GM19372 (cell line): Measurements from ENCODE around the gene MAD1L1.

Experiments used
- ATAC-seq: cut with Tn5 transposase; IDR thresholded peaks from one replicate; pipeline ENCODE4 v1.9.1; 2021; ENCODE audit warnings: mild to moderate bottlenecking, low read depth, moderate library complexity; ENCODE audit not compliant: unreplicated experiment

MAD1L1 gene

DNA sequence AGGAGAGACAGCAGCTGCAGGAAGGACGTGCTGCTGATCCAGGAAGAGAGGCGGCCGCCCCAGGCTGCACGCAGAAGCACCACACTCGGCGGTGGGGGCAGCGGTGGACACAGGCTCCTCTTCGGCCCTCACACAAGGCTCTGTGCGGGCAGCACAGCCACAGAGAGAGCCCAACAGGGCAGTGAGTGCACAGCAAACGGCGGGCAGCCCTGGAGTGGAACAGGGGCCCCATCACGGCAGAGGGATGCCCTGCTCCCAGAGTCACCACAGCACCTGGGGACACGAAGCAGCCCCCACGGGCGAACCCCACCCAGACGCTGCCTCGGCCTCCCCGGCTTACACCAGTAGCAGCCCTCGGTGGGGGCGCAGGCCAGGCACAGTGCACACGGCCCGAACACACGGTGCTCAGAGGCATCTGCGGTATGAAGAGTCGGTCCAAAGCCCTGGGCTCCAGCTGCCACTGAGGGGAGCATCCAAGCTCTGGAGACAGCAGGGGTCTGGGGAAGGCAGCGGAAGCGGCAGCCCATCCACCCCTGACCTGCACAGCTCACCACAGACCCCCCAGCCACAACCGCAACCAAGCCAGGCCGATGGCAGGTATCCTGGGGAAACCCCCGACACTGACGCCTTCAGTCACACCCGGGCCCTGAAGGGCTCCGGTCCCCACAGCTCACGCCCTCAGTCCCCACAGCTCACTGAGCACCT is 26.1 kb upstream of the MAD1L1 start:
- ATAC-seq = peak; percentile 76

DNA sequence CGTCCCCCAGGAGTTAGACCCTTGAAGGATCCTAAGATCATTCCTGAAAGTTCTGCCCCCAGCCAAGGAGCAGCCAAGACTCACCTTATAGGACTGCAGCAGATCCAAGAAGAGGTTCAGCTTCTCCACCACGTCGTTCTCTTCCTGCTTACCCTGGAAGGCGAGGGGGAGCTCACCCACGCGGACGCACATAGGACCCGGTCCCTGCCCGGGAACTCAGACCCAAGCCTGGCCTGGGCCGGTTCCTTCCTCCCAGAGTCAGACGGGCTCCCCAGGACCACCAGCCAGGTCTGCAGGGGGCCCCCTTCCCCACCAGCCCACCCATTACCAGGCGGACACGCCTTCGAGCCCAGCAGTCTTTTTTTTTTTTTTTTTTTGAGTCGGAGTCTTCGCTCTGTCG is 24.9 kb upstream of the MAD1L1 start:
- ATAC-seq = no peak

DNA sequence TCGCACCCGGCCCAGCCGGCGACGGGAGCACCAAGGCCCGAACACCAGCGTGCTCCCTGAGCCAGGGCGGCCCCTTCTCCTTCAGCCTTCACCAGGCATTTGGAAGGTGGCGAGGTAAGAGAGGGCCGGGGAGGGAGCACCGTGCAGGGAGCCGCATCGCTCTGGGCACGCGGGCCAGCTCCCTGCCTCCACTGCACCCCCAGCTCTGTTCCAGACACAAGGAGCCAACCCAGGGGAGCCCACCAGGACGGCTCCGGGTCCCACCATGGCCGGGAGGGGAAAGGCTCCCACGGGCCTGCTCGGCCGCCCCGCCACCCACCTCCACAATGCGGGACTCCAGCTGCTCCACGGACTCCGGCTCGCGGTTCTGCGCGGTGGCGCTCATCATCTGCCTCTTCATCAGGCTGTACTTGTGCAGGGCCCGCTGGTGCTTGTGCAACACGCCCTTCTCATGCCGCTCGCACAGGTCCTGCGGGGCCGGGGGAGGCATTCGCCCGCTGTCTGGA is 24.4 kb upstream of the MAD1L1 start:
- no peak for ATAC-seq

DNA sequence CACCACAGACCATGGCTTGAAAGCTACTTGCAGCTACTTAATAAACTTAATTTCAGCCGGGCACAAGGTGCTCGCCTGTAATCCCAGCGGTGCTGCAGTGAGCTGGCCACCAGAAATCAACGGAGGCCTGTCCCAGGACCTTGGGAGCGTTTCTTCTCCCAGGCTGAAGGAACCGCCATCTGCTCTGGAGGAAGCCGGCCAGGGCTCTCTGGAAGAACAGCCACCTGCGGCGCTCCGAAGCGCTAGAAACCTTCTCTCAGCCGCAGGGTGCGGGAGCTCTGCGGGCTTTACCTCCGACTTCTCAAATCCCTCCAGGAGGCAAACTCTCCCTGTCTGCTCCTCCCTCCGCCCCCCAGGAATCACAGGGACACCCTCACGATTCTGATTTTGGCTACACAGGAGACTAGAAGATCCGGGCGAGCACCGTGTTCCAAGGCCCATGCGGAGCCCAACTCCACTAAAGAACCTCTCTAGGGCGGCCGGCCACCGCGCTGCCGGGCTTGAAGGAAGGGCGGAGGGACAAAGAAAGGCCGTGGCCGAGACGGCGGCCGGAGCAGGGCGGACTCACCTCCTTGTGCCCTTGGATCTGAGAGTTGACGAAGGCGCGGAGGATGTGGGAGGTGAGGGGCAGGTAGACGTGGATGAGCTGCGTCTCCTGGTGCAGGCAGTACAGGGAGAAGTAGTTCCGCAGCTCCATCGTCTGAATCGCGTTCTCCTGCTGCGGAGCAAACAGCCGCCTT is 23.7 kb upstream of the MAD1L1 start:
- ATAC-seq = no peak

DNA sequence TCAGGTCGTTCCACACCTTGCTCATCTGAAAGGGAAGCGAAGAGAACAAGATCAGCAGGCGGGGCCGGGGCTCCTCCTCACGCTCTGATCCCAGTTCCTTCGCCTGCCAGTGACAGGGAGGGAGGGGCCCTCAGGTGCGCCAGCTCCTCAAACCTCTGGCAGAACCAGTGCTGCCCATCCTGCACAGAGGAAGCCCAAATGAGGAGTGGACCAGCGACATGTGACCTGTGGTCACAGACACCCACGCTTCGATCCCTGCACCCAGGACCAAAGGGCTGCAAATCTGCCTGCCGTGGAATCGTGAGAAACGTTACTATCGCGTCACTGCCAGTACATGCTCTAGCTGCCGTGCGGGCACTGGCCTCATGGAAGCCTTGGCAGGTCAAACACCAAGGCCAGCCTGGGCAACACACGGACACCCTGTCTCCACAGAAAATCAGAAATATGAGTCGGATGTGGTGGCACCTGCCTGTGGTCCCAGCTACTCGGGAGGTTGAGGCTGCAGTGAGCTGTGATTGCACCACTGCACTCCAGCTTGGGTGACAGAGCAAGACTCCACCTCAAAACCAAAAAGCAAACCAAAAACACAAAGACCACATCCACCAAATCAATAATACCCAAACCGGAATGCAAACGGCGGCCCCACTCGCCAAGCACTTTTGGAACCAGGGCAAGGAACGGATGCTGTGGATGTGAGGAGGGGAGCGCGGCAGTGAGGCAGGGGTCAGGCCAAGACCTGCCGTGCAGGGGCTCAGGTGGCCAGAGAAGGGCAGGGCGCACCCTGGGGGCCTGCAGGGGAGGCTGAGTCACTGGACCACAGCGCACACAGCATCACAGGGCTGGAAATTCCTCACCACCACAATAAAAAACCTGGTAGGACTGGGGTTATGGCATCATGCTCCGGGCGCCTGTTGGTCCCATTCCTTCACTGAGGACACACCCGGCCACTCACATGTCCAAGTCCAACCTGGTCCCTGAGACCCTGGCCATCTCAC is 22.7 kb upstream of the MAD1L1 start:
- ATAC-seq = no peak

DNA sequence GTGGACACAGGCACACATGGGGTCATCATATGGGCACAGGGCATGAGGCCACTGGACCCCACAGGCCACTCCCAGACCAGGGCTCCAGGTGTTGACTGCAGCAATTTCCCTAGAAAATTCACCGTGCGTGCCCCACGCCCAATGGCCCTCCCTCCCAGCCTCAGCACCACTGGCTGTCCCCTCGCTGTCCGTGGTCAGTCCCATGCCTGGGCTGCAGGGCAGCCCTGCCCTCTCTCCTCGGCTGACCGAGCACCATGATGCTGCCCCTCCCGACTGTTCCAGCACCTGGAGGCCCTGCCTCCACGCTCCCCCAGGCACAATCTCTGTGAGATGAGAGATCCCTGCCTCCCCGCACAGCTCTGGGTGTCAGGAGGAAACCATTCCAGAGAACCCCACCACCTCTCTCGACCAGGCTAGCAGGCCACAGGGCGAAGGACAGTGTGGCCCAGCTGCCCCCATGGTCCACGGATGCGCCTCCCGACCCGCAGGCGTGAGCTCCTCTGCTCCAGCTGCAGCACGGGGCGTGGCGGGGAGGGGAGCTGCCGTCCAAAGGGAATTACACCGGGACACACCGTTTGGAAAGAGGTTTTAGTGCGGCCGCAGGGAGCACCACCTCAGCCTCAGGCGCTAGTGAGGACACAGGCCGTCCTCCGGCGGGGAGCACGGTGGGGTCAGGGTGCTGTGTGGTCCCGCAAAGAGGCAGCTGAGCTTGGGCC is 21.8 kb upstream of the MAD1L1 start:
- no peak for ATAC-seq

DNA sequence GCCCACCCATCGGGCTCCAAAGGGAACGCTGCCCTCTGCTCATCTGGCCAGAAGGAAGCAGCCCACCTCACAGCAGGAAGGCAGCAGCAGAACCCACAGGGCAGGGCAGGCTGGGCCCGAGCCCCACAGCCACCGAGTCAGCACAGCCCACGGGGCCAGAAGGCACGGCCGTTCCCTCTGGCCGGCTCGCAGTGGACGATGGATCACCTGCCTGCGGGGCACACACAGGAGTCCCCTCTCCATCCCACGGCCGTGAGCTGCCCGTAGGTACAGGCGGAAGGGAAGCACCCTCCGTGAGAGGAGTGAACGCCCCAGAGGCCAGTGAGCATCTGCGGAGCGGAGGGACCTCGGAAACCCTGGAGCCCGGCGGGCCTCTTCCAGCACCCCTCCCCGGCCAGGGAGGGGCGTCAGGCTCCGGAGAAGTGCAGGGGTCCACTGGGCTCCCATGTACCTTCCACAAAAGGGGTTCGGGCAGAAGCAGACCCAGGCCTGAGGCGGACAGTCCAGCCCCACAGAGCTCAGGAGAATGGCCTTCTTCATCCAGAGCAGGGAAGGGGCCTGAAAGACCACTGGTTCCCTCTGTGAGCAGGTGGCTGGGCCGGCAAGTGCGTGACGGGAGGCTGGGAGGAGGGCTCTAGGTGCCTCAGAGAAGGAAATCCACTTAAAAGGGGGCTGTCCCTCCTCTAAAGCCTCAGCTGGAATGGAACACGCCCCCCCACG is 20.9 kb upstream of the MAD1L1 start:
- no peak for ATAC-seq

DNA sequence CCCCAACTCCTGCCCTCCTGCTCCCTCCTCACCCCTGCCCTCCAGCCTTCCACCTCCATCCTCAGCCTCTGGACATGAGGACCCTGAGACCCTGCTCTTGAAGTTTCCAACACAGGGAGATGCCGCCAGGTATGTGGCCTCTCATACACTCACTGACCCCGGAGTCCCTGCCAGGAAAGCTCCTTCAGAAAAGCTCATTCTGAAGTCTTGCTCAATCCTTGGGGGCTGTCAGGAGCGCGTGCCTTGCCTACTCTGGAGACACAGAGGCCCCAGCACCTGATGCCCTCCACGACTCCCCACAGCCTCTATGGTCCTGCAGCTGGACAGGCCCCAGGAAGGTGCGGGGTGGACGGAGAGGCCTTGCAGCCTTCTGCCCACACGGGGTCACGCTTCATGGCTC is 20.3 kb upstream of the MAD1L1 start:
- ATAC-seq = no peak

DNA sequence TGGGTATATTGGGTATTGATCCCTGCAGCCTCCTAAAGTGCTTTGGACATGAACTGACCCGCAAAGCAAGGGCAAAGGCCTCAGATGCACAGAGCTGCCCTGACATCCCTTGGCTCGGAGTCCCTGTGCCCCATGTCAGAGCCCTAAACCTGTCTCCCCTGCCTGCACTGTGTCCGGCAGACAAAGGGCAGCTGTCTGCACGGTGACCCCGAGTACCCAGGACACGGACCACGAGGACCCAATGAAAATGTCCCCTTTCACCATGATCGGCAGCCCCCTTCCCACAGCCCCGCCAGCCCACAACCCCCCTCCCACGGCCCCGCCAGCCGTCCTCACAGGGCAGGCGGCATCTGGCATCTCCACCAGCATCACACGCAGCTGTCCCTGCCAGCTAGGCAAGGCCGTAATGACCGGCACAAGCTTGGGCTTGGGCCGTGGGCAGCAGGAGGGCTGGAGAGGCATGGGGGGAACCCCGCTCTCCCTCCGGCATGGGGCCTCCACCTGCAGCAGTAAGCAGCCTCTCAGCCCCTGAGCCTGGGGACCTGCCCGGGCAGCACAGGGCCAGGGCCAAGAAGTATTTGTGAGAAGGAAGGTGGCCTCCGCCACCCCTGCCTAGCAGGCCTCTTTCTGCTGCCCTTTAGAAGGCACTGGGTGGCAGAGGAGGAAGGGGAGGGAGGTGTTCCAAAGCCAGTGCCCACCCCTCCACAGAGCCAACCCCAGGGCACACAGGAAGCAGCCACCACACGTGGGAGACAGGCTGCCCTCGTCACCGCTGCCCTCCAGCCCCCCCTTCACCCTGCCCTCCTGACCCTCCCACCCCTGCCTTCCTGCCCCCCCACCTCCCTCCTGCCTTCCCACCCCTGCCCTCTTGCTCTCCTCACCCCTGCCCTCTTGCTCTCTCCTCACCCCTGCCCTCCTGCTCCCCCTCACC is 19.4 kb upstream of the MAD1L1 start:
- no peak for ATAC-seq

DNA sequence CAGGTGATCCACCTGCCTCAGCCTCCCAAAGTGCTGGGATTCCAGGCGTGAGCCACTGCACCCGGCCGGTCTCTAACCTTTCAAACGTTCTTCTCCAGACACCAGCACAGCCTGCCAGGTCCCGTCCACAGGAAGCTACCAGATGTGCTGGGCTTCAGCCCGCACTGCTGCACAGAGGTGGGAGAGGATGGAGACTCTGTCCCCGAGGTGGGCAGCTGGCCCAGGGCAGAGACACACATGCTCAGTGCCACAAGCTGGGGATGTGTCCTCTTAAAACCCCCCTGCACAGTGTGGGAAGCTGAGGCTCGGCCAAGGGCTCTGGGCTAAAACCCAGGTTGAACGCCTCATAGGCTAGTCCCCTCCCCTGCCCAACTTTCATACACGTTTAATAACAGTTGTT is 18.6 kb upstream of the MAD1L1 start:
- no peak for ATAC-seq

DNA sequence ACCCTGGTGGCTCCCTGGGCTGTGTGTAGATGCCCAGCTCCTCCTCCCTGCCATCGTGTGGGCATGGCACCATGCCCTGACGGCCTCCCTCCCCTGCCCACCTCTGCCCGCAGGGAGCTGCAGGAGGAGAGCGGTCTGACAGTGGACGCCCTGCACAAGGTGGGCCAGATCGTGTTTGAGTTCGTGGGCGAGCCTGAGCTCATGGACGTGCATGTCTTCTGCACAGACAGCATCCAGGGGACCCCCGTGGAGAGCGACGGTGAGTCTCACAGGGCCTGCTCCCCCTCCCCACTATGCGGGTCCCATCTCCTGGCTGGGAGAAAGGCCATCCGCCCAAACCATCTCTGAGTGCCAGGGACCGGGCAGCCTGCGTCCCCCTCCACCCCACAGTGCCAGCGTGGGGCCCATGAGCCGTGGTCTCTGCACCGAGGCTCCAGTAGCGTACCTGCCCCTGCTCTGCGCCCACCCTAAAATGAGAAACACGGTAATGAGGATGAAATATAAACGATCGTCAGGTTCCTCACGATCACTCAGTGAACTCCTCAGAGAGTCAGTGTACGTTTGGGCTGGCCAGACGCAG is 17.1 kb upstream of the MAD1L1 start:
- no peak for ATAC-seq

DNA sequence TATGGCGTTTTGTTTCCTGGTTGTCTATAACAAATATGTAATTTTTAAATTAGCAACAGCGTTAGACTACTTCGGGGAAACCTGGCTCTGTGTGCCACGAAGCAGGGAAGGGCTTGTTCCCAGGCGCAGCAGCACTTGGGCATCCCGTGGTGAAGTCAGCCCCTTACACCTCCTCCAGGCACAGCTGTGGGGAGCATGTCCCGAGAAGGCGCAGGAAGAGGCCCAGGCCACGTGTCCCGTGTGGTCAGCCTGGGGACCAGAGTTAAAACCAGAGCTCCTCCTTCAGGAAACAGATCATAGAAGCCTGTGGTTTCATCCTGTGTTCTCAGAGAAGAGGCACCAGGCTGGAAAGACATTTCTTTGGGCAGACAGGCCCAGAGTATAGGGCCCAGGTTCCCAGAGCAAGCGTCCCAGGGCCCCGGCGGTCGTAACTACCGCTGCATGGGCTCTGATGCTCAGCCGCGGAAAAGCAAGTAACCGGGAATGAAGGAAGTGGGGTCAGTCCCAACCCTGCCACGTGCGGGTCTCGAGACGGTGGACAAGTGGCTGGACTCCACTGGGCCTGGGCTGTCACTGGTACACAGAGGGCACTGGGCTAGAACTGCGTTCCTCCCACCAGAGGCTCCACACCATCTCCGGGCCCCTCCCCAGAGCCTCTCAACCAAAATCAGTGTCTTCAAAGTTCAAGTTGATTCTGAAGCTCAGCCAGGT is 16.4 kb upstream of the MAD1L1 start:
- no peak for ATAC-seq

DNA sequence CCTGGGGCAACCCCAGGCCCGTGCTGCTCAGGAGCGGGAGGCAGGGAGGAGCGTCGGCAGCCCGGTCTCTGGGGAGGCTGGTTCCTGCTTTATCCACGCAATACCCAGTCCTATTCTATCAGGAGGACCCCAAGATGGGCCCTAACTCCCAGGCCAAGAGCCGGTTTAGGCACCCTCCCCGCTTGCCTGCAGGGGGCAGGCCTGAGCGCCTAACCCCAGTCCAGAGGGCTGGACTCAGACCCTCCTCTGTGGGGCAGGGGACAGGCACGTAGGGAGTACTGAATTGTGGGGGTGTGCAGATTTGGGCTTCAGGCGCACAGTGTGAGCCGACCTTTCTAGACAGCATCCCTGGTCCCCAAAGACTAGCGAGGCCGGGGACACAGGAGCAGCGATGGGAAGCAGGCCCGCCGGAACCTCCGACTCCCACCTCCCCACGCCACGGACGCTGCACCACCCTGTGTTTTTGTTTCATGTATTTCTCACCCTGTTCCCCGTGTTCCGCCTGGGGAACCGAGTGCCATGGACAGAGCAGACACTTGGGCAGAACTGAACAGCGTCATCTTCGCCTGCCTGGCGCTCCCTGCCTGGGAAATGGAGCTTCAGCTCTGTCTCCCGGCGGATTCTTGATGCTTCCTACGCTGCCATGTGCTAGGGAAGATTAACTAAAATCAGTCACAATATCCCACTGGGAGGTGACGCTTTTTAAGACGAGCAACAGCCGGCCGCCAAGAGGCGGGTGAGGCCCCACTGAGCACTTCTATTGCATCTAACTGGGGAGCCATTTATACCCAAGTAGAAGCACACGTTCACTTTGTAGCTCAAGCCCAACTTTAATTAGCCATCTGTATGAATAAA is 14.6 kb upstream of the MAD1L1 start:
- ATAC-seq = no peak

DNA sequence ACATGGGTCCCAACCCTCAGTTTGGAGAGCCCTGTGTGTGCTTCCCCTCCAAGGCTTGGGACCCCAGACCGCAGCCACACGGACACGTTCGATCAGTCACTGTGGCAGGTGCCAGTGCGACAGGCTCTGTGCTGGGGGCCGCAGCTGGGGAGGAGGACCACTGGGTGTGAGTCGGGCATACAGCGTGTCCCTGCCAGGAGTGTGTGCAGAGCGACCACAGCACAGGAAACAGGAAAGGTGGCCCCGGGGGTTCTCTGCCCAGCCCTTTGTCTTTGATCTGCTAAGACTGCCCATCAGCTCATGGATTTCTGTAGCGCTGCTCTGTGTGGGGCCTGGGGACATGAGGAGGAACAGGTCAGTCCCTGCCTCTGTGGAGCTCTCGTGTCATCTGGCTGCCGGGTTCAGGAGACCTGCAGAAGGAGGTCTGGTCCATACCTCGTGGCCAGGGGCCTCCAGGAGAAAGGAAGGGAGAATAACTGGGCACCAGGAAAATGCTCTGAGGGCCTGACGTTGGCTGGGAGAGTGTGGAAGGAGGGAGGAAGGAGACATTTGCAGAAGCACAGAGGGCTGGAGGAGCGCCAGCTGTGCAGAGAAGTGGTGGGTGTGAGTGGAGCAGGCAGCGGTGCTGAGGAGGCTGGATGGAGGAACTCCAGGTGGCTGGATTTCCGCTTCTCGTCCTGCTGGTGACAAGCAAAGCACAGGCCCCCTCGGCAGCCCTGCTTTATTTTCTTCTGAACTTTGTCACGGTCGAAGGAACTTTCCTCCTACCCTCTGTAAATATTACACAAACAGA is 13.3 kb upstream of the MAD1L1 start:
- no peak for ATAC-seq

DNA sequence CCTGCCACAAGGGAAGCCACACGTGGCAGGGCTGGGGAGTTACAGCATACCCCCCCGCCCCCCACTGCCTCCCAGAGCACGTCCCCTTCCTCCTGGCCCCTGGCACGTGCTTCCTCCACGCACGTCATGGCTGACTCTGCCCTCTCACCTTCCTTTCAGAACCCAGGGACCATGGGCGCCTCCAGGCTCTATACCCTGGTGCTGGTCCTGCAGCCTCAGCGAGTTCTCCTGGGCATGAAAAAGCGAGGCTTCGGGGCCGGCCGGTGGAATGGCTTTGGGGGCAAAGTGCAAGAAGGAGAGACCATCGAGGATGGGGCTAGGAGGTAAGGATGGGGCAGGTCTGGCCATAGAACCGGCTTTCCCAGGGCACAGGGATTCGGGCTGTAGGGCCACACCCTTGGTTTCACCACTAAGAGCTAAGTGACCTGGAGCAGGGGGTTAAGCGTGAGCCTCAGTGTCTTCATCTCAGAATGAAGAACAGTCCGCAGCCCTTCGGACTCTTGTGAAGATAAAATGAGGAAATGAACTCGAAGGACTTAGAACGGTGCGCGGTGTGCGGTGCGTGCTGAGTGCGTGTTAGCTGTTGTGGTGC is 11.8 kb upstream of the MAD1L1 start:
- ATAC-seq = no peak

DNA sequence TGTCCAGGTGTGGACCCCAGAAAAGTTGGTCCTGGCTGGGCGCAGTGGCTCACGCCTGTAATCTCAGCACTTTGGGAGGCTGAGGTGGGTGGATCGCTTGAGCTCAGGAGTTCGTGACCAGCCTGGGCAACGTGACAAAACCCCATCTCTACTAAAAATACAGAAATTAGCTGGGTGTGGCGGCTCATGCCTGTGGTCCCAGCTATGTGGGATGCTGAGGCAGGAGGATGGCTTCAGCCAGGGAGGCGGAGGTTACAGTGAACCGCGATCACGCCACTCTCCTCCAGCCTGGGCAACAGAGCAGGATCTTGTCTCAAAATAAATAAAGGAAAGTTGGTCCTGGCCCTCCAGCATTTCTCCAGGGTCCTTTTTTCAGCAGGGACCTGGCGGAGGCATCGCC is 10.7 kb upstream of the MAD1L1 start:
- ATAC-seq = no peak
